Measurements from ENCODE around the gene ECE1. TPM values are rescaled to one million over a fixed set of nuclear protein-coding genes. Genes with fewer than 3 reads are reported as not detected.

The ECE1 gene
- total and polyA plus RNA-seq, 9 of the 15 experiments (the other 6 are each of a cell fraction or from before 2014, with no cell fraction given), result 0.56 to 34.8 (median 11.0) TPM

GRCh38 chr1:21319447-21320407 is 29.5 kb upstream of the ECE1 start (continued):
- TF ChIP-seq ZBTB11 (CRISPR knock-in tag; IDR thresholded peaks at IDR 0.05), result peak in 1 of 3 experiments; percentile 69; a peak in 1 of 6 replicates
- TF ChIP-seq LEF1 (IDR thresholded peaks at IDR 0.05), result peak; percentile 80
- peak; percentile 92 for TF ChIP-seq STAT5A (IDR thresholded peaks at IDR 0.05; ENCODE audit: borderline replicate concordance, low read length)
- TF ChIP-seq POLR2AphosphoS5 (IDR thresholded peaks at IDR 0.05; ENCODE audit: control insufficient read depth, insufficient read depth, low read depth, low read length), result peak; percentile 98
- TF ChIP-seq NR1H2 (CRISPR knock-in tag; IDR thresholded peaks at IDR 0.05), result no peak
- no peak for TF ChIP-seq RFX7 (CRISPR knock-in tag; IDR thresholded peaks at IDR 0.05)
- TF ChIP-seq FOSL1 (tag; conservative IDR thresholded peaks at IDR 0.05), result peak; percentile 73; the same call in 1 of the 2 replicates
- peak; percentile 59; the same call in 1 of the 2 replicates for TF ChIP-seq PHF21A (IDR thresholded peaks at IDR 0.05; ENCODE audit: borderline replicate concordance, low read depth)
- TF ChIP-seq ZNF507 (tag; conservative IDR thresholded peaks at IDR 0.05), result no peak
- peak; percentile 67; the same call in 1 of the 2 replicates for TF ChIP-seq LCOR (CRISPR knock-in tag; IDR thresholded peaks at IDR 0.05)
- peak; percentile 84; the same call in 1 of the 2 replicates for TF ChIP-seq CBFB (CRISPR knock-in tag; IDR thresholded peaks at IDR 0.05)
- no peak for TF ChIP-seq POLR2H (tag; IDR thresholded peaks at IDR 0.05; ENCODE audit: low read depth)
- TF ChIP-seq NRF1 (conservative IDR thresholded peaks at IDR 0.05 in 1 of 2, IDR thresholded peaks at IDR 0.05 in 1 of 2), result peak in 1 of 2 experiments; percentile 42; a peak in 1 of 4 replicates
- TF ChIP-seq MYC (IDR thresholded peaks at IDR 0.05; ENCODE audit: low read depth, low read length), result peak; percentile 71
- TF ChIP-seq MYC (CRISPR knock-in tag; IDR thresholded peaks at IDR 0.05; ENCODE audit: borderline replicate concordance, low read depth), result no peak
- peak; percentile 23; the same call in 1 of the 2 replicates for TF ChIP-seq TARDBP (IDR thresholded peaks at IDR 0.05)
- TF ChIP-seq SP1 (CRISPR knock-in tag; IDR thresholded peaks at IDR 0.05), result peak; percentile 87
- peak; percentile 88 for TF ChIP-seq SOX6 (IDR thresholded peaks at IDR 0.05)
- TF ChIP-seq PRDM10 (IDR thresholded peaks at IDR 0.05; ENCODE audit: partially characterized antibody), result peak; percentile 86
- TF ChIP-seq HDAC1 (IDR thresholded peaks at IDR 0.05), result peak; percentile 97 to 99
- TF ChIP-seq SMAD4 (CRISPR knock-in tag; conservative IDR thresholded peaks at IDR 0.05), result peak; percentile 93
